ENCODE measurements around the gene RNF112.

GRCh38 chr17:19403021-19403420 is 8.0 kb upstream of the RNF112 start:
- no peak for TF ChIP-seq TAF1 (IDR thresholded peaks at IDR 0.05; ENCODE audit: low read depth, low read length)
- no peak for TF ChIP-seq POLR2A (IDR thresholded peaks at IDR 0.05; ENCODE audit: low read depth, low read length)
- TF ChIP-seq POLR2AphosphoS5 (IDR thresholded peaks at IDR 0.05; ENCODE audit: low read depth, low read length) = no peak
- no peak for TF ChIP-seq SPI1 (IDR thresholded peaks at IDR 0.05; ENCODE audit: low read depth, low read length)
